Measurements from ENCODE around the gene MATN3. TPM values are rescaled to one million over a fixed set of nuclear protein-coding genes. Genes with fewer than 3 reads are reported as not detected.
A peak's percentile ranks its signal among the peaks of the same experiment; 100 is the strongest.

MATN3 gene
- total and polyA plus RNA-seq, 2 of the 13 experiments (the other 11 are each of a cell fraction or from before 2014, with no cell fraction given) = 36.1 to 208 TPM

DNA sequence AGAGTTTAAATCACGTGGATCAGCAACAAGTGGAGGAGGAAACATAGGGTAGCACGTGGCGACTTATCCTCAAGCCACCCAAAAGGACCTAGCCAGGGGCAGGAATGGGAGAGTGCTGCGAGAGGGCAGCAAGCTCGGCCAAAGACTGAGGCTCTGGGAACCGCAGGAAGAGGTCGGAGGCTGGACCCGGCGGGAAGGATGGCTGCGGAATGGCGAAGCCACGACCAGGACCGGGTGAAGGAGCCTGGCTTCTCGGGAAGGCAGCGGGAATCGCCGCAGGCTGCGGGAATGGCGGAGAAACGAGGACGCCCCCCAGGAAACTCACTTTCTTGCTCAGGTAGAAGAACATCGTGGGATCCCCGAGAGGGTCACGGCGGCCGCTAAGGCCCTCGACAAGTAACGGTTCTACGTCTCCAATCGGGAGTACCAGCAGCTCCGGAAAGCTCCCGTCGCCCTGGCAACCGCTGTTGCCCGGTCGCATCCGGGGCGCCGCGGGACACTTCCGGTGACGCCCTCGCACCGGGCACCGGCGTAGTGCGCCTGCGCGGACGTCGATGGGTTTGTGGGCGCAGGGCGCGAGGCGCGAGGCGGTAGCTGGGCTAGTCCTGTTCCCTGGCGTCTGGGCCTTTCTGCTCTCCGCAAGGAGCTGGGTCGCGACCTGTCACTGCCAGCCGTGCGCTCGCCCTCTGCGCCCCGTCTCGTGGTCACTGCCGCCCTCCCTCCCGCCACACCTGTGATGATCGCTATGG is 22.6 kb downstream of the MATN3 start, which contains the start of gene WDR35 (continued):
- TF ChIP-seq BHLHE40 (IDR thresholded peaks at IDR 0.05; ENCODE audit: low read length) (no peak; the same call in 1 of the 2 replicates), HNRNPK (IDR thresholded peaks at IDR 0.05; ENCODE audit: low read depth, low read length, poor library complexity, severe bottlenecking) (no peak), DNMT1 (CRISPR knock-in tag; IDR thresholded peaks at IDR 0.05) (peak; percentile 94), MBNL3 (CRISPR knock-in tag; conservative IDR thresholded peaks at IDR 0.05) (no peak), ZNF263 (CRISPR knock-in tag; IDR thresholded peaks at IDR 0.05) (peak; percentile 10; the same call in 1 of the 2 replicates), ZC3H4 (CRISPR knock-in tag; IDR thresholded peaks at IDR 0.05; ENCODE audit: borderline replicate concordance) (no peak; the same call in 1 of the 2 replicates), ZNF772 (CRISPR knock-in tag; IDR thresholded peaks at IDR 0.05) (peak; percentile 87), SP5 (CRISPR knock-in tag; IDR thresholded peaks at IDR 0.05; ENCODE audit: borderline replicate concordance, low read depth) (peak; percentile 36; the same call in 1 of the 2 replicates), ISL2 (CRISPR knock-in tag; IDR thresholded peaks at IDR 0.05) (no peak; the same call in none of the 2 replicates), GABPA (IDR thresholded peaks at IDR 0.05; ENCODE audit: low read depth, low read length) (peak; percentile 97), GABPA (CRISPR knock-in tag; IDR thresholded peaks at IDR 0.05; ENCODE audit: low read depth) (peak; percentile 91), ZBTB20 (CRISPR knock-in tag; IDR thresholded peaks at IDR 0.05; ENCODE audit: borderline replicate concordance, low read depth) (peak; percentile 80), HNRNPUL1 (IDR thresholded peaks at IDR 0.05; ENCODE audit: low read depth, low read length) (no peak), ZFX (CRISPR knock-in tag; IDR thresholded peaks at IDR 0.05; ENCODE audit: low read depth) (peak; percentile 95), ZNF432 (CRISPR knock-in tag; IDR thresholded peaks at IDR 0.05; ENCODE audit: borderline replicate concordance) (no peak), ZNF777 (CRISPR knock-in tag; IDR thresholded peaks at IDR 0.05) (peak; percentile 97), ZNF232 (CRISPR knock-in tag; IDR thresholded peaks at IDR 0.05; ENCODE audit: borderline replicate concordance) (peak; percentile 89; the same call in 1 of the 2 replicates), KDM1A (CRISPR knock-in tag; IDR thresholded peaks at IDR 0.05) (peak; percentile 53; the same call in 1 of the 2 replicates), SIN3A (IDR thresholded peaks at IDR 0.05; ENCODE audit: borderline replicate concordance, low read depth, low read length) (peak; percentile 78; the same call in 1 of the 2 replicates), ISX (CRISPR knock-in tag; conservative IDR thresholded peaks at IDR 0.05) (no peak), ZNF563 (CRISPR knock-in tag; IDR thresholded peaks at IDR 0.05) (peak; percentile 95), ZNF572 (CRISPR knock-in tag; IDR thresholded peaks at IDR 0.05) (peak; percentile 72; the same call in 1 of the 2 replicates), ZNF569 (CRISPR knock-in tag; IDR thresholded peaks at IDR 0.05; ENCODE audit: borderline replicate concordance) (no peak), PAF1 (CRISPR knock-in tag; IDR thresholded peaks at IDR 0.05) (no peak; the same call in 1 of the 2 replicates), AKAP8 (CRISPR knock-in tag; IDR thresholded peaks at IDR 0.05) (peak; percentile 75; the same call in 1 of the 2 replicates), ZNF207 (IDR thresholded peaks at IDR 0.05; ENCODE audit: borderline replicate concordance) (no peak)
- TF ChIP-seq, protein P1, sequence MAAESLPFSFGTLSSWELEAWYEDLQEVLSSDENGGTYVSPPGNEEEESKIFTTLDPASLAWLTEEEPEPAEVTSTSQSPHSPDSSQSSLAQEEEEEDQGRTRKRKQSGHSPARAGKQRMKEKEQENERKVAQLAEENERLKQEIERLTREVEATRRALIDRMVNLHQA (CRISPR knock-in tag; IDR thresholded peaks at IDR 0.05) = no peak
- TF ChIP-seq, protein P2, sequence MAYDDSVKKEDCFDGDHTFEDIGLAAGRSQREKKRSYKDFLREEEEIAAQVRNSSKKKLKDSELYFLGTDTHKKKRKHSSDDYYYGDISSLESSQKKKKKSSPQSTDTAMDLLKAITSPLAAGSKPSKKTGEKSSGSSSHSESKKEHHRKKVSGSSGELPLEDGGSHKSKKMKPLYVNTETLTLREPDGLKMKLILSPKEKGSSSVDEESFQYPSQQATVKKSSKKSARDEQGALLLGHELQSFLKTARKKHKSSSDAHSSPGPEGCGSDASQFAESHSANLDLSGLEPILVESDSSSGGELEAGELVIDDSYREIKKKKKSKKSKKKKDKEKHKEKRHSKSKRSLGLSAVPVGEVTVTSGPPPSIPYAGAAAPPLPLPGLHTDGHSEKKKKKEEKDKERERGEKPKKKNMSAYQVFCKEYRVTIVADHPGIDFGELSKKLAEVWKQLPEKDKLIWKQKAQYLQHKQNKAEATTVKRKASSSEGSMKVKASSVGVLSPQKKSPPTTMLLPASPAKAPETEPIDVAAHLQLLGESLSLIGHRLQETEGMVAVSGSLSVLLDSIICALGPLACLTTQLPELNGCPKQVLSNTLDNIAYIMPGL (CRISPR knock-in tag; IDR thresholded peaks at IDR 0.05; ENCODE audit: borderline replicate concordance in 1 of 2, low read depth in 1 of 2) = peak; percentile 72 to 78
- TF ChIP-seq, protein P3, sequence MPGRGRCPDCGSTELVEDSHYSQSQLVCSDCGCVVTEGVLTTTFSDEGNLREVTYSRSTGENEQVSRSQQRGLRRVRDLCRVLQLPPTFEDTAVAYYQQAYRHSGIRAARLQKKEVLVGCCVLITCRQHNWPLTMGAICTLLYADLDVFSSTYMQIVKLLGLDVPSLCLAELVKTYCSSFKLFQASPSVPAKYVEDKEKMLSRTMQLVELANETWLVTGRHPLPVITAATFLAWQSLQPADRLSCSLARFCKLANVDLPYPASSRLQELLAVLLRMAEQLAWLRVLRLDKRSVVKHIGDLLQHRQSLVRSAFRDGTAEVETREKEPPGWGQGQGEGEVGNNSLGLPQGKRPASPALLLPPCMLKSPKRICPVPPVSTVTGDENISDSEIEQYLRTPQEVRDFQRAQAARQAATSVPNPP (CRISPR knock-in tag; IDR thresholded peaks at IDR 0.05) = no peak

Measured in HepG2 (cell line).